HL-60/S4 treated with phorbol 12-myristate 13-acetate at 8.2 ng/mL for 4 days and 3 days (cell line): ENCODE results near the gene ELFN1.

ENCODE experiments used
- in situ Hi-C: fragments of 300-500 bp; cut with MboI; formaldehyde crosslinking; loops from 2 replicates; pipeline ENCODE4 v1.15.0; 2022; ENCODE audit warnings: low sequenced_read_pairs

The ELFN1 gene

DNA sequence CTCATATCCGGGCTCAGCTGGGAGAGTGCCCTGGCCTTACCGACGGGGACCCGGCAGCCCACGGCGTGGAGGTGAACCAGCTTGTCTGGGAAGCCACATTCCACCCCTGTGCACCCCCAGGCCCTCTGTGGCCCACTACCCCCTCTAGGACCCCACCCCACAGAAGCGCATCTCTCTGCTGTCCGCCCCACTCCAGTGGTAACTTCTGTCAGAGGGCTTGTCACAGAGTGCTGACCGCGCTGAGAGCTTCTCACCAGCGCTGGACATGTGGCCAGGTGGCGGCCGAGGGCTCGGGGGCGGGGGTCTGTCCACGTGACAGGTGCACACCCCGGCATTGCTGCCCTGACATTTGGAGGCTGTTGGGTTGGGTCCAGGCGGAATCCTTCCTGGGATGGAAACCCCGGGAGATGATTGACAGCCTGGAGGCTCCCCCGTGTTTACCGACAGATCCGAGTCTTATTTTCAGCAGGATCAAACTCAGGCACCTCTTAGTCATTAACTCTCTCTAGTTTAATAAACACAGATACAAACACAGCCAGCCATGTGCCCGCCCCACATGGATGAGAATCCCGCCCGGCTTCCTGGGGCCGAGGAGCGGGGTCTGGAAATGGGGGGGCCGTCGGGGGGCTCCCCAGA, 5.1 kb downstream of the ELFN1 start:
- in situ Hi-C loops = no loop called here

DNA sequence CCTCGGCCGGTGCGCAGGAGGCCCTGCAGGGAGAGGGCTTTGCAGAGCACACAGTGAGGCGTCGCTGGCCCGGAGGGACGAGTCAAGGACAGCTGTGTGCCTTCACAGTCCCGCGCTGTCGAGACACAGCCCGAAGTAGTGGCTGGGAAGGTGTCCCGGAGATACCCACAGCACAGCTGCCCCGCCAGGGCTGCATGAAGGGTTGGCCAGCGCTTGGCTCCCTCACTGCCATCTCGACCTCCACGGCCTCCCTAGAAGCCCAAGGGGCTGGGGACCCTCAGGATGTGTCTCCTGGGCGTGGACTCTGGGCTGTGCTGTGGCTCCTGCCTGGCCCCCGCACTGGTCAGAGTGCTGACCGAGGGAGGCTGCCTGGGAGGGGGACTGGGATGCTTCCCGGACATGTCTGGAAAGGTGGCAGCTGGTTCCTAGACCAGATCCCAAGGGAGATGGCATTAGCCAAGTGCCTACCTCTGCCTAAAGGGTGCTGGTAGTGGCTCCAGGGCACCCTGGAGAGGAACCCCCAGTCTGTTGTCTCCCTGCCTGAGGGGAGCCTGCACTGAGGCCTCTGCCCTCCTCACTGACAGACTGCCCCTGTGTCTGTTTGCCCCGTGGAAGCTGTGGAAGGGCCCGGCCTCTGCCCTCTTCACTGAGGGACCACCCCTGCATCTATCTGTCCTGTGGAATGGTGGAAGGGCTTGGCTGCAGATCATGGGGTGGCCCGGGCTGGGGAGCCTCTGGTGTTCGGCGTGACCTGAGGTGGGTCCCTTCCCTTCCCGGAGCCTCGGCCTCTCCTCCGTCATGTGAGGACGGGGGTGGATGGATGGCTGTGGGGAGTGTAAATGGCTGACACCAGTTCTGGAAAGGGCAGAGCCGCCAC, 5.8 kb downstream of the ELFN1 start:
- in situ Hi-C loops = no loop called here

- in situ Hi-C loops = no loop called here
These were observed 6.5 kb downstream of the ELFN1 start for GRCh38 chr7:1676550-1677078.

- in situ Hi-C loops = no loop called here
These were observed 7.4 kb downstream of the ELFN1 start for GRCh38 chr7:1677206-1678080.

GRCh38 chr7:1678081-1678543, 8.0 kb downstream of the ELFN1 start:
- in situ Hi-C loops = no loop called here

GRCh38 chr7:1678571-1679325, 8.7 kb downstream of the ELFN1 start:
- in situ Hi-C loops = no loop called here

DNA sequence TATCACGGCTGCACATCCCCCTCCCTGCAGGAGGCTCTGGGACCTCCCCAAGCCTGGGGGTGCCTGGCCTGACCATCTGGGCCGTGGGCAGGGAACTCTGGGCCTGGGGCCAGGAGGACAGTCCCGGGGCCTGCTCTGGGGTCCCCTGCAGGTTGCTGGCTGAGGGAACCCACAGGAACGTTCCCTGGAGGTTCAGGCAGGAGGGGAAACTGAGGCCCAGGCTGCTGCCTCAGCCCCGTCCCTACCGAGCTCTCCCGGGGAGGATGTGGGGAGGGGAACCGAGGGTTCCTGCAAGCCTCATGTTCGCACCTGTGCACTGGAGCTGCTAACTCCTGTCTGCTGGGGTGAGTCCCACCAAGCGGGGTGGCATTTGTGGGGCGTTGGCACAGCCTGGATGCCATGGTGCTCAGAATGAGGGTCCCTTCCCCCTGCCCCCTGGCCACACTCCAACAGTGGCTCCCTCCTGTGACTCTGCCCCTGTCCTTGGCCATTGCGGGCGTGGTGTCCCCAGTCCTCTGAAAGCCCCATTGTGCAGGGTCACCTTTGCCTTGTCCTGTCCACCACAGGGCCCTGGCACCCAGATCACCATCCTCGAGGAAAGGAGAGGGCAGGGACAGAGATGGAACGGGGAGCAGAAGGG, 9.4 kb downstream of the ELFN1 start:
- in situ Hi-C loops = no loop called here

DNA sequence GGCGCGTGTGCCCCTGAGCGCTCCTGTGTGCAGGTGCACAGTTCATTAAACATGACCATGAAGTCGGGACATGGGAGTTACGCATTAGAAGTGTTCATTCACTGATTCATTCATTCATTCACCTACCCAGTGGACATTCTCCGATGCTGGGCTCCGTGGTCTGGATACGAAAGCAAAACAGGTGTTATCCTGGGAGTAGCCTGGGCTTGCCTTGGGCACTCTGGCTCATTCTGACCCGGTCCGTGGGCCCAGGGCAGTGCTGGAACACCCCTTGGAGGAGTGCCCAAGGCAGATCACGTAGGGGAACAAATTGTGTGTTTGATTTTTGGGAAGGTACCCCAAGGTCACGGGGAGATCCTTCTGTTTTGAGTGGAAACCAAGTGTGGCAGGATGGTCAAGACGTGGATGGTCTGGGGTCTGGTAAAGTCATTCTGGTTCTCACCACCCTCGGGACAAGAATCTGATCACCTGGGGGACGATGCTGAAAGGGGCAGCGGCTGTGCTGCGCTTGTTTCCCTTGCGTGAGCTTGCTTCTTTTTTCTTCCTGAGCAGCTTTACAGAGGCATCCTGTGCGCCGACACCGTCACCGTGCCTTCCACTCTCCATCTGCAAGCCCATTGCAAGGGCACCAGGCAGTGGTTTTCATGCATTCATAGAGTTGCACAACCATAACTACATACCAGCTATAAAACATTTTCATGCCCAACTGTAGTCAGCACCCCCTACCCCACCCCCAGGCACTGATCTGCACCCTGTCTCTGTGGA, 10.1 kb downstream of the ELFN1 start:
- in situ Hi-C loops = no loop called here

DNA sequence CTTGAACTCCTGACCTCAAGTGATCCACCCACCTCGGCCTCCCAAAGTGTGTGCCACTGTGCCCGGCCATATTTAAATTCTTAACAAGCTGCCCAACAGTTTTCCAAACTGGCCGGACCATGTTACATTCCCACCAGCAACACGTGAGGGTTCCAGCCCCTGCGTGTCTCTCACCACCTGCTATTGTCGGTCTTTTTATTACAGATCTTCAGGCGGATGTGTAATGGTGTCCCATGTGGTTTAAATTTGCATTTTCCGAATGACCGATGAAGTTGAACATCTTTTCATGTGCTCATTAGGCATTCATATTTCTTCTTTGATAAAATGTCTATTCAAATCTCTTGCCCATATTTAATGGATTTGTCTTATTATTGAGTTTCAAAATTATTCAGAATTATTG, 11.5 kb downstream of the ELFN1 start:
- in situ Hi-C loops = no loop called here

GRCh38 chr7:1685000-1685624, 15.0 kb downstream of the ELFN1 start:
- in situ Hi-C loops = no loop called here

- in situ Hi-C loops = no loop called here
These were observed 18.5 kb downstream of the ELFN1 start for GRCh38 chr7:1688542-1688941.

DNA sequence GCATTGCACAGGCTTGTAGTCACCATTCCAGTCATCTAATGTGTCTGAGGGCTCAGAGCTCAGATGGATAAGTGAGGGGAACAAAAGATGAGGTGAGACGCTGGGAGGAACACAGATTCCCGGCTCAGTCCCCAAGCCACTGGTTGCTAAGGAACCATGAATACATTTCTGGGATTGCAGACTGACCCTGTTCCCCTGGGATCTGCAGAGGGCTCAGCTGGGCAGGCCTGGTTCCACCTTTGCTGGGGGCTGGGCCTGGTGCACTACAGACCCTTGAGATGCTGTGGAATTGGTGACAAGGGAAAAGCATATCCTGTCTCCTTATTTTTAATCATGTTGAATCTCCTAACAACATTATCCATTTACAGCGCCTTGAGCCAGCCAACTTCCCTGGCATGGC, 19.2 kb downstream of the ELFN1 start:
- in situ Hi-C loops = no loop called here

DNA sequence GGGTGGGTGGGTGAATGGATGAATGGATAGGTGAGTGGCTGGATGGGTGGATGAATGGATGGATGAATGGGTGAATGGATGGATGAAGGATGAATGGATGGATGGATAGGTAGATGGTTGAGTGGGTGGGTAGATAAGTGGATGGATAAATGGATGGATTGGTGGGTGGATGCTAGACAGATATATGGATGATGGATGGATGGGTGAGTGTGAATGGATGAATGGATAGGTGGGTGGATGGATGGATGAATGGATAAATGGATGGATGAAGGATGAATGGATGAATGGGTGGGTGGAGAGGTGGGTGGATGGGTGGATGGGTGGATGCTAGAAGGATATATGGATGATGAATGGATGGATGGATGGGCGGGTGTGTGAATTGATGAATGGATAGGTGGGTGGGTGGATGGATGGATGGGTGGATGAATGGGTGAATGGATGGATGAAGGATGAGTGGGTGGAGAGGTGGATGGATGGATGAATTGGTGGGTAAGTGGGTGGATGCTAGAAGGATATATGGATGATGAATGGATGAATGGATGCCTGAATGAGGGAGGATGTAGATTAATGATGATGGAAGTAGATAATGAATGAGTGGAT, 20.4 kb downstream of the ELFN1 start:
- in situ Hi-C loops = no loop called here

DNA sequence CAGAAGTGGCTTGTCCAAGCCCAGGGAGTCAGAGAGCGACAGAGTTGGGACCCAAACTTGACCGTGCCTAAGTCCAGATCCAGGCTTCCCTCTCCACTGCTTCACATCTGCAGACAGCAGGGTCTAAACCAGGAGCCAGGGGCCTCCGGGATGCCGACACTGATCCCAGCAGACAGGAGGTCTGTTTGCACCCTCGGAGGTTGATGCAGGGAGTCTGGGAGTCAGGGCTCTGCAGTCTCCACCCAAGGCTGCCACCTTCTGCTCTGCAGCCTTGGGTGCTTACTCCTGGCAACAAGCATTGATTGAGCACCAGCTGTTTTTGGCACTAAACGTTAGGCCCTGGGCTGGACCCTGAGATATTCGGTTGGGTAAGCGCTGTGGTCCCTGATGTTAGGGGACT, 21.0 kb downstream of the ELFN1 start:
- in situ Hi-C loops = no loop called here

GRCh38 chr7:1691601-1692514, 21.8 kb downstream of the ELFN1 start:
- in situ Hi-C loops = no loop called here

DNA sequence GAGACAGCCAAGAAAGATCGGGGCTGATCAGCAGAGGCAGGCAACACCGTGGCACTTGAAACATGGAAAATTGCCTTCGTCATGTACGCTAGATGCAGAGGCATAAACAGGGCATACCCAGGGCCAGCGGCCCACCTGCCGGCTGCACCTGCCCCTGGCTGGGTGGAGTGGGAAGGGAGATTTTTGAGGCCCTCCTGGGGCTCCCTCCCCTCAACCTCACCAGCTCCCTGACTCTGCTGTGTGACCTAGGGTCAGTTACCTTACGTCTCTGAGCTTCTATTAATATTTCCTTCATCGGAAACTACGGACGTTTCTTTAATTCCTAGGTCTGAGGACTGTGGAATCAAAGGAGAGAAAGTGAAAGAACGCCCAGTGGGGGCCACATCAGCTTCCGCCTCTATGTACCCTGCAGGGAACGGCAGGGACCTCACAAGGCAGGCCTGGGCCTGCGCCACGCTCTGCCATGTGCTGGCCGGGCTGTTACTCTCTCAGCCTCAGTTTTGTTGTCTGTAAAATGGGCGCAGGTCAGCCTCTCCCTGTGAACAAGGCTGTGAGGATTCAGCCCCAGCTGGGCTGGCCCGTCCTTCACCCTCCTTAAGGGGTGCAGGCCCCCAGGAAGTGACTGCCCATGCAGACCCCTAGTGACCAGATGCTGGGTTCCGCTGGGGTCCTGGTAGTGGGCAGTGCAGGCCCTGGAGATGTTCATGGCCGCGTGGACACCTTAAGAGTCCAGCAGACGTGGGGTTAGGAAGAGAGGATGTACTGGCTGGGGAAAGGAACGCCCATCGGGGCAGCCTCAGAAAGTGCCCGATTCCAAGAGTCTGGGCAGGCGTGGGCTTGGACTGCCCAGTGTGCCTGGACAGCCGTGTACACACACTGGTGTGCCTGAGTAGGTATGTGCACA, 22.7 kb downstream of the ELFN1 start:
- in situ Hi-C loops = no loop called here
